GM18870 (cell line): ENCODE measurements around the gene MLKL.
"Not testable (repeated sequence)": the region's sequence is repeated elsewhere in the genome, so short reads cannot be mapped to it uniquely, and the experiment has no call there.

Experiments used
- ATAC-seq: cut with Tn5 transposase; IDR thresholded peaks from one replicate; pipeline ENCODE4 v1.9.1; 2021; ENCODE audit warnings: moderate library complexity; ENCODE audit not compliant: unreplicated experiment

MLKL gene

GRCh38 chr16:74732707-74733350, 32.2 kb upstream of the MLKL start:
- ATAC-seq: no peak

- ATAC-seq: no peak
Measured at GRCh38 chr16:74731853-74732477, 31.3 kb upstream of the MLKL start.

- no peak for ATAC-seq
Measured at GRCh38 chr16:74729783-74730683, 29.4 kb upstream of the MLKL start.

- ATAC-seq: no peak
Measured at GRCh38 chr16:74727903-74728302, 27.2 kb upstream of the MLKL start.

- no peak for ATAC-seq
Measured at GRCh38 chr16:74726716-74727115, 26.1 kb upstream of the MLKL start.

- ATAC-seq: no peak
Measured at GRCh38 chr16:74725651-74726455, 25.2 kb upstream of the MLKL start.

- no peak for ATAC-seq
Measured at GRCh38 chr16:74724820-74725549, 24.3 kb upstream of the MLKL start.

GRCh38 chr16:74723256-74723655, 22.6 kb upstream of the MLKL start:
- no peak for ATAC-seq

- not testable (repeated sequence) for ATAC-seq
Measured at GRCh38 chr16:74722156-74722555, 21.5 kb upstream of the MLKL start.

GRCh38 chr16:74721716-74722115, 21.1 kb upstream of the MLKL start:
- ATAC-seq: no peak

- no peak for ATAC-seq
Measured at GRCh38 chr16:74720579-74720978, 19.9 kb upstream of the MLKL start.

GRCh38 chr16:74718741-74719610, 18.3 kb upstream of the MLKL start:
- no peak for ATAC-seq

GRCh38 chr16:74718140-74718539, 17.5 kb upstream of the MLKL start:
- ATAC-seq: no peak

GRCh38 chr16:74717367-74717766, 16.7 kb upstream of the MLKL start:
- ATAC-seq: no peak

- no peak for ATAC-seq
Measured at GRCh38 chr16:74716355-74716754, 15.7 kb upstream of the MLKL start.

GRCh38 chr16:74713876-74714275, 13.2 kb upstream of the MLKL start:
- ATAC-seq: no peak

- ATAC-seq: no peak
Measured at GRCh38 chr16:74713325-74713724, 12.7 kb upstream of the MLKL start.

GRCh38 chr16:74711938-74712337, 11.3 kb upstream of the MLKL start:
- ATAC-seq: no peak

- ATAC-seq: no peak
Measured at GRCh38 chr16:74710401-74710800, 9.7 kb upstream of the MLKL start.
